NCI-H187 (cell line): Measurements from ENCODE around the gene PCBD1.
"Not testable (repeated sequence)": the region's sequence is repeated elsewhere in the genome, so short reads cannot be mapped to it uniquely, and the experiment has no call there.

Experiments
- DNase-seq, 2 experiments: peaks; one replicate each; lab custom pipeline; 2025; lab: John Stamatoyannopoulos, UW

Gene PCBD1

DNA sequence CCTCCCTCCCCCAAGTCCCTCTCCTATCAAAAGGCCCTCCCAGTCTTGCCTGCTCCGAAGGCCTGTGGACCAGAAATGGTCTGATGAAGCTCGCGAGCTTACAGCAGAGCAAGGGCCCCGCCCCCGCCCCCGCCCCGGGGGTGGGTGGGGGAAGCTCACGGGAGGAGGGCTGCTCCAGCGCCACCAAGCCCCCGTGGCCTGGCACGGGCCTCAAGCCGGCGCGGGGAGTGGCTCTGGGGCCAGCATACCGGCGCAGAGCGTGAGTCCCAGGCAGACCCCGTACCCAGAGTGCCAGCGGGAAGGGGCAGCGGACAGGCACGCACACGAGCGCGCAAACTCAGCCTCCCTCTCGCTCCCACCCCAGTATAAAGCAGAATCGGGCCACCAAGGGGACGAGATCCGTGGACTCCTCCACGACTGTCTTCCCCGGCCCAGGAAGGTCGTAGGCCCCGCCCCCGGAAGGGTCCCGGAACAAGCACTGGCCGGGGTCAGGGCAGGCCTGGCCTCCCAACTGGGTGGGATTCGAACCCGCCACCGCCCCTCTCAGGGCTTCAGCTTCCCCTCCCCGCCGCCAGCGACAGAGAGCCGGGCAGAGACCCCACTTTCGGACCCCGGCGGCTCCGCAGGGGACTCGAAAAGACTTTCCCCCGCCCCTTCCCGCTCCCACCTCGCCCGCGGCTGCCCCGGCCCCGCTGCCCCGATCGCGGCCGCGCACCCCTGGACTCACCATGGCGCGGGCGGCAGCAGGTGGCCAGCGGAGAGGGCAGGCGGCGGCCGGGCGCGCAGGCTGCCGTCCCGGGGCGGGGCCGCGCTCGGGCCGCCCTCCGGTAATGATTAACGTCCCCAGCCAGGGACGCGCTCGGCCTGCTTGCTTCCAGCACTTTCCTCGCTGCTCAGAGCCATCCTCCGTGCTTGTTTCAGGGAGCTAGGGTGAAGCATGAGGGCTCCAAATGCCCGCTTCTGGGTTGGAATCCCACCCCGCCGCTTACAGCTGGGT lies at the start of gene PCBD1:
PCBD1 (minus strand) TSS at position 762 of the 997 bp plus-strand sequence; CDS start at position 730, 32 bp downstream.
- peak; percentile 22 to 35 for DNase-seq

DNA sequence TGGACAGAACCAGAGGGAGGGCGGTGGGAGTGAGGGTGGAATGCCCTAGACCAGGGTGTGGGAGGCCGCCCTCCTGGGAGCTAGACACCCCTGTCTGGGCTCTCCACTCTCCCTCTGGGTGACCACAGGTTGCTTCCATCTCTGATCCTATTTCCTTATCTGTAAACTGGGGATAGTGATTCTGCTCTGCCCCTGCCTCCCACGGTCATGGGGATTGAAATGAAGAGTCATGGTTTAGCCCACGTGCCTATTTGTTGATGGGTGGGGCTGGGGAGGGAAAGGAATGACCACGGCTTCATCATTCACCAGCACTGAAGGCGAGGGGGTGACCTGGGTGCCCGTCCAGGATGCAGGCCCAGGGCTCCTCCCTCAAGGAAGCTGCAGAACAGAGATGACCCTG lies 49.3 kb upstream of the PCBD1 start:
- DNase-seq = no peak

DNA sequence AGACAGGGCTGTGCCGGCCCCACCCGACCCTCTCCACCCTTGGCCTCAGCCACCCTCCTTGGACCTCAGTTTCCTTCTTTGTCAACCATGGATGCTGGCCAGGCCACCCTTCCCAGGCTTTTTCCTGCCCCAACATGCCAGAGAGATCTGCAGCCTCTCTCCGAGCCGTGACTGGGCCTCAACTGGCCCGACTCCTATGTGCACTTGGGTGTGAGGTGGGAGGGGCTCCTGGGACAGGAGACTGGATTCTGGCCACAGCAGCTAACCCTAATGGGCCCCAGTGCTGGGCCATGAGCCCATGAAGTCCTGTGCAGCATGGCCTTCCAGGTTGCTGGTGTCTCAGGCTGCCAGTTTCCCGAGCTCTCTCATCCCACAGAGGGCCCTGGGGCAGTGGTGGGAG lies 47.7 kb upstream of the PCBD1 start:
- no peak for DNase-seq

DNA sequence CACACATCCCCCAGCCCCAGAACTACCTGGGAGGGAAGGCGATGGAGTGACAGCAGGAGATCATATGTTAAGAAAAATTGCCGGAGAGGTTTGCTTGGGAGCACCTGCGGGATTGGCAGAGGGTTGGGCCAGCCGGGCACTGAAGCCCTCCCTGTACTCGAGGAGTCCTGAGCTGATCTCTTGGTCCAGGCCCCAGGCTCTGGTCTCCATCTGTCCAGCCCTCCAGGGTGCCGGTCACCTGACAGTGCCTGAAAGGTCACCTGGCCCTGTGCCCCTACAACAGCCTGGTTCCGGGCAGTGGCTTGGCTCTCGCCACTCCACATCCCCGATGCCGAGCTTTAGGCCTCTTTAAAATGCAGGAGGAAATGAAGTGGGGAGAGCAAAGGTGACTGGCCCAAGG lies 47.3 kb upstream of the PCBD1 start:
- no peak for DNase-seq

DNA sequence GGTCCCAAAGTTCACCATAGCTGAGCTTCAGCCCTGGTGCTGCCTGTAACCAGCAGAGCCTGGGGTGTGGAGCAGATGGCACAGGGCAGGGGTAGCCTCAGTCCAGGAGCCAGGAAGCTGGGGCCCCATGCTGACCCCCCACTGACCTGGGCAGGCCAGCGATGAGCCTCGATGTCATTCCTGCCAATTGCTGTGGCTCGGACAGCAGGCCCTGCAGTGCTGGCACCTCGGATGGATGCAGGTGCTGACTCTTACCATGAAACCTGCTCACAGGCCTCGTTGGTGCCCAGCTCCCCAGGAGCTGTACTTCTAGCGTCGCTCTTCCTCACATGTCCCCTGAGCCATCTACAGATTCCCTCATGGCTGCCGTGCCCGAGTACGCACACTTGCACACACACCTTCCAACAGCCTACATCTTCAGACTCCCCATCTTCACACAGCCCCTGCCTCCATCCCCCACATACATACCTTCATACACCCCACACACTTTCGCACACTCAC lies 46.8 kb upstream of the PCBD1 start:
- DNase-seq = no peak

DNA sequence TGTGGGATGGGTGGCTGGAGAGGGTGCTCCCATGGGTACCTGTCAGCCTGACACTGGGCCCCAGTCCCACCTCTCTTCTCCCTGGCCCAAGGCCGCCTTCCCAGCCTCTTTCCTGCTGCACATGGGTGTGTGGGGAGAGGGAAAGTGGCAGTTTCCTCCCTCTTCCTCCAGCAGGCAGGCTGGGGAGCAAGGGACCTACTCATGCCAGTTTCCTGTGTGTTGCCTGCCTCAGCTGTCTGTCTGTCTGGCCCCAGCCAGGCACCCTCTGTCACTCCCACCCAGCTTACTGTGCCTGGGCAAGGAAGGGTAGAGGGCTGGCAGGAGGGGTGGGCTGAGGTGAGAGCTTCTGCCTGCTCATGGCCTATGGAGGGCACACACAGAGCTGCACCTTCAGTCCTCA lies 46.3 kb upstream of the PCBD1 start:
- DNase-seq = no peak

DNA sequence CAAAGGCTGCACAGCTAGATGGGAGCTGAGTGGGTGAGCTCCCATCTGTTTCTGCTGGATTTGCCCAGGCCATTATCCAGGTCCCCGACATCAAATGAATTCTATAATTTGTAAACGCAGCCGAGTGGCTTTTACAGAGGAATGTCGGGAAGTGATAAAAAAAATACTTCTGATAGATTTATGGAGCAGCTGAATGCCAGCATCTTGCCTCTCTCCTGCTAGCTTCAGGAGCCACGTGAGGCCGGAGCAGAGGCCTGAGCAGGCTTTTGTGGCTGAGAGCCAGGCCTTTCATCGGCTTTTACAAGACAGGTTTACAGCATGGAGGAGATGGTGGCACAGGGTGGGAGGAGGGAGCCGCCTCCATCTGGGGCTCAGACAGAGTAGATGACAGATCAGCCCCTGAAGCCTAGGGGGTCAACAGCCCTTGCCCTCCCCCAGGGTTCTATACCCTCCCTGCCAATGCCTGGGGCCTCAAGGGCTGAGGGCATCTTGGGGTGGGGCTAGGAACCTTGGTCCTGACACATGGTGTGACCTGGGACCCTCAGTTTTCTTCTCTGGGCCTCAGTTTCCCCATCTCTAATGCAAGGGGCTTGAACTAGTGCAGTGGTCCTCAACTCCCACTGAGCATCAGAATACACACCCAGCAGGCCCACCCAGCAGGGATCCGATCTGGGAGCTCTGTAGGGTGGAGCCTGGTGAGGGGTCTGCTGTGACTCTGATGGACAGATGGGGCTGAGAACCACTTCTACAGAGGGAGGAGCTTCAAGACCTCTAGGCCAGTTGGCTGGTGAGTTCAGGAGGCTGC lies 44.2 kb upstream of the PCBD1 start:
- no peak for DNase-seq

DNA sequence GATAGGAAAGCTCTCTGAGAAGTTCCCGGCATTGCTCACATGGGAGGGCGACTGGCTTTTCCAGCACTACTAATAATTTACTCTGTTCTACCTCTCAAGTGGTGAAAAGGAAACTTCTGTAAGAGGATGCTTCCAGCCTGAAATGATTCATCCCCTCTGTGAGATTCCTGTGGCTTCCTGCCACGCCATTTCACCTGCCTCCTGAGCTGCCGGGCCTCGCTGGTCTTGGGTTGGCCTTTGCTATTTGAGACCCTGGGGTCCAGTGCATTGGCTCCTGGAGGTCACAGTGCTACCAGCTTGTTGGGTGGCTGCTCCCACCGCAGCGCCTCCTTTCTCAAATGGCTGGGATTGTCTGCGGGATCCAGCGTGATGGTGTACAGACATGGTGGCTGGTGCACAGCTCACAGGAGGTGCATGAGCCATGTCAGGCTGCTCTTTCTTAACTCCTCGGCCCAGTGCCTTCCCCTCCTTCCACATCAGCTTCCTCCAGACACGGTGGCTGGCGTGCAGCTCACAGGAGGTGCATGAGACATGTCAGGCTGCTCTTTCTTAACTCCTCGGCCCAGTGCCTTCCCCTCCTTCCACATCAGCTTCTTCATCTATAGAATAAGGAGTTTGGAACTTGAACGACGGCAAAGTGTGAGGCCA lies 42.9 kb upstream of the PCBD1 start:
- no peak for DNase-seq

DNA sequence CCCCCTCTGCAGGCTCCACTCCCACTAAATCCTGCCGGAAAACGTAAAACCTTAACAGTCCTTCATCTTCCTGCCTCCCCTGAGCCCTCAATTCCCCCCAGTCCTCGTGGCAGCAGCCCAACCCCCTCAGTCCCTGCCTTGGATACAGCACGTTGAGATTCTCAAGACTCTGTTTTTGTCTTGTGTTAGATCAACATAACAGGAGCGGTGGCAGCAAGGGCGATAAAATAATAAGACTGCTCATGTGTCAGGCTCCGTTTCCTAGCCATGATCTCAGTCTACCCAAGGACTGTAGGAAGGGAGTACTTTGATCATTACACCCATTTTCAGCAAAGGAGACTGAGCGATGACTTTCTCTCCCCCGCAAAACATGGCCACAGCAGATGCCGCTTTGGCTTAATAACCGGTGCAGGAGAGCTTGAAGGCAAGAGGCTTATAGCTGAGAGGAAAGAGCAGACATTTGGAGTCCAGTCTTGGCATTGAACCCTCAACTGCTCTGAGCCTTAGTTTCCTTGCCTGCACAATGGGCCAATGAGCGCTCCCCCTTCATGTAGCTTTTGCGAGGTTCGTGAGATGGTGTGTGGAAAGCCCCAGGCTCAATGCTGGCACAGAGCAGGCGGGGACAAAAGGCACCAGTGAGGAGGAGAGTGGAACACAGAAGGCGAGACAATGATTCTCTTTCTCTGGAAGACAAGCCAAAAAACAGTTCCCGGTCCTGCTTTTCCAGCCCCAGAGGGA lies 42.1 kb upstream of the PCBD1 start:
- no peak for DNase-seq

DNA sequence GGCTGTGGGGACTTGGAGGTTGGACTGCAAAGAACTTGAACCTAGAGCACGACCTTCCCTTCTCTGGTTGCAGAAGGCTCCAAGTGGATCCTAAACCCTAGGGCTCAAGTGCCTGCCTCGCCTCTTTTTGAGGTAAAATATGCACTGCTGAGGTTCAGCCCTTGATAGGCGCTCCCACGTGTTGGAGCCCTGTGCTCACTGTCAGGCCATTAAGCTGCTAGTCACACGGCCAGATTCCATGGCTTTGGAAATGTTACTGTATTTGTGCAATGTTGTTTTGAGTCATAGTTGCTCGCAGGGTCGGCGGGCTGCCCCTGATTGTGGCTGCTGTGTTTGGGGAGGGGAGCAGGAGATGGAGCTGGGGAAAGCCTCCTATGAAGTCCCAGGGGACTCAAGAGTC lies 39.8 kb upstream of the PCBD1 start:
- DNase-seq = no peak

DNA sequence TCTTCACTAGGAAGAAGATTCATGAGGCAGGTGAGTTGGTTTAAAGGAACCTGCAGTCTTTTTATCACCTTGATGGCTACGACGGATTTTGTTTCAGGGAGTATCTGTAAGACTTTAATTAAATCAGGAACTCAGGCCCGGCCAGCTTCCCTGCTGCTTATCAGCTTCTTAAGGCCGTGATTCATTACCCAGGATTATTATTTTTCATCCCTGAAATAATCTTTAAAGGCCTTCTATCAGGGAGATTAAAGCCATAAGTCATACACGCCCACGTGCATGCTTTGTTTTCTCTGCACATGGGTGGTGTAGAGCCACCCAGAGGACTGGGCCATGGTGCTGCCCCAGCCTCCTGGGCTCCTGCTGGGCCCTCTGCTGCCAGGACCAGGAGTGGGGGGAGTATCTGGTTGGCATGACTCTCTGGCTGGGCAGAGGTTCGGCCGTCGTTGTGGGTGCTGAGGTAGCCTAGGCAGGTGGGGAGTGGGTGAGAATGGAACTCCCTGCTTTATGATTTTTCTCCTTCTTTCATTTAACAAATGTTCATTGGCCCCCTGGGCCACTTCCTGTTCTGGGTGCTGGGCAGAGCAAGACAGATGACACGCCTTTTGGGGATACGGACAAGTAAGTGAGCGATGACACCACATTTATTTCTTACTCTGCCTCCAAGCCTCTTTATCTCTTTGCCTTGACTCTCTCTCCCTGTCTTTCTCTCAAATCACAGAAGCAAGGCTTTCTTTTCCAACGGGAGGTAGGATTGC lies 39.0 kb upstream of the PCBD1 start:
- DNase-seq = no peak

DNA sequence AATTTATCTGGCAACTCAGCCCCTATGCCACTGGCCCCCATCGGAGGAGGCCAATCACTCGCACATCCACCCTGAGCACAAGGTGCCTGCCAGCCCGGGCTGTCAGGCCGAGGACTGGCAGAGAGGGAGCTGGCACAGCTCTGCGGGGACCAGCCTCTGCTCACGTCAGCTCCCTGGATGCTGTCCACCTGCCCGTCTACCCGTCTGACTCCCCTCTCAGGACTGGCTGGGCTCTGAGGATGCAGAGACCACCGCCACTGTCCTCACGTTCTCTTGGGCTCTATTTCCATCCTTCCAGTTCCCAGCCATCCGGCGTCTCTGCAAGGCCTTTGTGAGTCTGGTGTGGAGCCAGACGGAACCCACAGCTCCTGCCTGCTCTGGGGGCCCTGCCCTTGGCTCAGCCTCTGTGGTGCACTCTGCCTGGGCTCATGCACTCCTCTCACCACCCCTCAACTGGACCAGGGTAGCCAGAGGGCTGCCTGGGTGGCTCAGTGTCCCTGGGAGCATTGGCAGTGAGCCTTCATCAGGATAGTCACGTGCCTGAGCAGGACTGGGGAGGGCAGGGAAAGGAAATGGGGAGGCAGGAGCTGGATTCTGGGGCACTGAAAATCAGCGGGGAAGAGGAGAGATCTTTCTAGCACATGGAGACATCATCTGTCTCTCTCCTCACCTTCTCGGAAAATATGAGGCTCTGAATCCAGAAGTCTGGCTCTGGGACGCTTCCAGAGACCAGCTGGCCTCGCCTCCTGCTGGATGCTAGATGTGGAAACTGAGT lies 38.0 kb upstream of the PCBD1 start:
- DNase-seq = no peak

DNA sequence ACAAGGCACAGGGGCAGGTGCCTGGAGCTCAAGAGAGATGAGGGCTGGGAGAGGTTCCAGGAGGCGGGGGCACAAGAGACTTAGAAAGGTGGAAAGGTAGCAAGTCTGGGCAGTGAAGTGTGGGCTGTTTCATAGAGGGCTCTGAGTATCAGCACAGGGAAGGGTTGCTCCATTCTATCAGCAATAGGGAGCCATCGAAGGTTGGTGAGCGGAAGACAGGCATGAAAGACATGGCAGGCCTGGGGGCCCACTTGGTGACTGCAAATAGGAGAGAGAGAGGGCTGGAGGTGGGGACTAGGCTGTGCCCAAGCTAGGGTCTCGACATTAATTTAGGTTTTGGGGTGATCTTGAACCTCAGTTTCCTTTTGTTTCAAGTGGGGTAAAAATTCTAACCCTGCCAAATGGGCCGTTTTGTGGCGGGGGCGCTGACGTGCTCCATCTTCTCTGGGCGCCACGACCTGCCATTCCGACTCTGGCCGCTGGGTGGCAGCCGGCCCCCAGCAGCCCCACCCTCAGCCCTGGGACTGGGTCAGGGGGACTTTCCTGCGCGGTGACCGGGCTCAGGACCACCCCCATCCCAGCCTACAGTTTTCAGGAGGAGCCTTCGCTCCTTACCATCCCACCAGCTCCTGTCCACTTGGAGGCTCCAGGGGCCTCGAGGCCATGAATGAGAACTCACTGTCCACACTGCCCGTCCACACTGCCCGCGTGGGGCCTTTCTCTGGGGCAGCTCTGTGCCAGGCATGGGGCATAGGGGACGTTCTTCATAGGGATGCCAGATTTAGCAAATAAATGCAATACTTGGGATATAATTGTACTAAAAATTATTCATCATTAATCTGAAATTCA lies 37.2 kb upstream of the PCBD1 start:
- peak in 1 of 2 experiments; percentile 2 for DNase-seq

DNA sequence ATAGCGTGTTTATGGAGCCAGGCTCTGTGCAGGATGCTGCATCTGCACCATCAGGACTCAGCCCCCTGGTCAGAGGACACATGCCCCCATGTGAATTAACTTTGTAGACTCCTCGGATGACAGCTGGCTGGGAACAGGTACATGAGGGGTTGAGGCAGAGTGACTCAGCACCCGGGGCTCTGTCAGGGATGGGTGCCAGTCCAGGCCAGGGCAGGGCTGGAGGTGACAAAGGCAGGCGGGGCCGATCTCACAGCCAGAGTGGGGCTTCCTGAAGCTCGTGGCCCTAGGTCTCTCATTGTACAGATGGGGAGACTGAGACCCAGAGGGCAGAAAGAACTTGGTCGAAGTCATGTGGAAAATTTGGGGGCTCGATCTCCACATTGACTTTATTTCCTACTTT lies 35.3 kb upstream of the PCBD1 start:
- DNase-seq = no peak

DNA sequence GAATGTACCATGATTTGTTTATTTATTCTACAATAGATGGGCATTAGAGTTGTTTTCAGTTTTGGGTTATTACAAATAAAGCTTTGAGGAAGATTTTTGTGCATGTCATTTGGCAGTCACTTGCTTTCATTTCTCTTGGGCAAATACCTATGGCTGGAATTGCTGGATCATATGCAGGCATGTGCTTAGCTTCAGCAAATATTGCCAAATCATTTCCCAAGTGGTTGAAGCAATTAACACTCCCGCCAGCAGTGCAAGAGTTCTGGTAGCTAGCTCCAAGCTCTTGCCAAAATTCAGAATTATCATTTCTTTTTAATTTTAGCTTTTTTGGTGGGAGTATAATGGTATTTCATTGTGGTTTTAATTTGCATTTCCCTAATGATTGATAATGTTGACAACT lies 32.9 kb upstream of the PCBD1 start:
- no peak for DNase-seq

DNA sequence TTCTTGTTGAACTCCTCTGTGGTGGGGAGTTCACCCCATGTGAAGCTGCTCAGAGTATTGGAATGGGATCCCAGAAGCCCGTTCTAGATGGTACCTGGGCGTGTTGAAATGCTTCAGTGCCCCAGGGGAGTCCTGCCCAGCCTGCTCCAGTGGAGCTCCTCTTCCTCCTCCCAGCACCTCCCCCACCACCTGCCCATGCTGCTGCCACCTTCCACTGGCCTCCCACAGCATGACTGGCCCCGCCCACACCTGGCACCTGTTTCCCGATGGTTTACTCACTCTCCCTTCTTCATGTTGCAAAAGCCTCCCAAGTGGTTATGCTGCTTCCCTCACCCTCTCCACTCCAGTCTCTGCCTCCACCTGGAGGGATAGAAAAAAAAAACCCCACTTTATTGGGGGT lies 32.2 kb upstream of the PCBD1 start:
- DNase-seq = peak; percentile 18 to 67

DNA sequence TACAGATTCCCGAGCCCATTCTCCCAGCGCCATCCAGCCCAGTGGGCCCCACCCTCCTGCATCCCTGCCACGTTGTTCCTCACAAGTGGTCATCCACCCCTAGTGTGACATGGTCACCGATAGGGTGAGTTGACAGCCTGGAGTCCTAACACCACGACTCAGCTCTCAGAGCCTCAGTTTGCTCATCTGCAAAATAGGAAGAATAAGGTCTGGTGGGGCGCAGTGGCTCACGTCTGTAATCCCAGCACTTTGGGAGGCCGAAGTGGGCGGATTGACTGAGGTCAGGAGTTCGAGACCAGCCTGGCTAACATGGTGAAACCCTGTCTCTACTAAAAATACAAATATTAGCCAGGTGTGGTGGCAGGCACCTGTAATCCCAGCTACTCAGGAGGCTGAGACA lies 31.5 kb upstream of the PCBD1 start:
- DNase-seq = not testable (repeated sequence)

DNA sequence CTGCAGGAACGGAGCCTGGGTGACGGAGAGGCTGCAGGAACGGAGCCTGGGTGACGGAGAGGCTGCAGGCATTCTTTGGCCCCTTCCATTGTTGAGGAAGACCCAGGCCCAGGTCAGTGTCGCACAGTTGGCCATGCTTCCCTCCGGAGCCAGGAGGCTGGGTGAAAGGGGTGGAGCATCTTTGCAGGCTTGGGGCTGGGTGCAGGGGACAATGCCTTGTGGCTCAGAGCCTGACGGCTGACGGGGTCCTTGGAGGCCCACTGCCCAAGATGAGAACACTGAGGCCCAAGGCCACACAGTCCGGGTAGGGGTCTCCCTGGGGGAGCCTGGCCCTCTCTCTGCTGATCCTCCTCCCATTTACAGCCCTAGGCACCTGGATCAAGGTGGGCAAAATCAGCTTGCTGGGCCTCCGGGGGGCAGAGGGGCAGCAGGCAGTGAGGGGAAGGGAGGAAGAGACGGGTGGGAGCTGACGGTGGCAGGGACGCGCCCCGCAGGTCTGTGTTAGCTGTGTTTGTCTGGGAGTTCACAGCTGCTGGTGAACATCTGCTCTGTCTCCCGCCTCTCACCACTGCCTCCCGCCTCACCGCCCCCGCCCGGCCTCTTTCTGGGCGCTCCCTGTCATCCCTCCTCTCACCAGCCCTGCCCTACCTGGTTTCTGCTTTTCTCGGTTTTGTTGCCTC lies 30.6 kb upstream of the PCBD1 start:
- DNase-seq = peak in 1 of 2 experiments; percentile 43
